ENCODE results near the gene PAX1.

GRCh38 chr20:21701171-21701876 is 4.1 kb upstream of the PAX1 start:
- no peak for TF ChIP-seq GATA2 (IDR thresholded peaks at IDR 0.05; ENCODE audit: low read depth, low read length)
- TF ChIP-seq GATA3 (IDR thresholded peaks at IDR 0.05; ENCODE audit: low read depth, low read length) = no peak
